IPS-20b (cell line): ENCODE results near the gene CCDC167.

Source experiments
- H3K27ac ChIP-seq: one replicate; pipeline ENCODE4 v1.5.1; 2013; ENCODE audit warnings: low read length
- H3K27me3 ChIP-seq: 2 replicates; pipeline ENCODE4 v1.6.1; 2013; ENCODE audit warnings: mild to moderate bottlenecking, low read length, inconsistent platforms; ENCODE audit not compliant: insufficient read depth
- H3K36me3 ChIP-seq: 2 replicates; pipeline ENCODE4 v1.6.1; 2013; ENCODE audit warnings: low read depth, mild to moderate bottlenecking, inconsistent platforms, low read length, moderate library complexity; ENCODE audit not compliant: insufficient read depth
- H3K4me1 ChIP-seq: 2 replicates; pipeline ENCODE4 v1.6.1; 2013; ENCODE audit warnings: mild to moderate bottlenecking, control low read depth, inconsistent platforms, low read length, moderate library complexity; ENCODE audit not compliant: insufficient read depth
- H3K4me3 ChIP-seq: 2 replicates; pipeline ENCODE4 v1.5.1; 2013; ENCODE audit warnings: mild to moderate bottlenecking, low read length, inconsistent platforms
- H3K9ac ChIP-seq: 2 replicates; pipeline ENCODE4 v1.6.1; 2013; ENCODE audit warnings: low read depth, mild to moderate bottlenecking, inconsistent platforms, low read length, moderate library complexity
- H3K9me3 ChIP-seq: 2 replicates; pipeline ENCODE4 v1.6.1; 2013; ENCODE audit warnings: mild to moderate bottlenecking, low read depth, low read length, inconsistent platforms; ENCODE audit not compliant: insufficient read depth

The CCDC167 gene

GRCh38 chr6:37499433-37500293 lies at the start of gene CCDC167:
CCDC167 (minus strand) TSS chr6:37499893; CDS start chr6:37499863, 30 bp downstream.
- peaks cover 26% of the 10 kb centered on the region; the same call in 1 of the 2 replicates for H3K27me3 ChIP-seq
- no peaks in the 10 kb centered on the region for H3K9me3 ChIP-seq
- H3K36me3 ChIP-seq, result no peaks in the 10 kb centered on the region
- peak within 1 kb of the TSS; percentile 84 for H3K4me3 ChIP-seq
- H3K4me1 ChIP-seq, result peaks cover 7% of the 10 kb centered on the region; the same call in 1 of the 2 replicates
- H3K27ac ChIP-seq, result peak within 1 kb of the TSS; percentile 32
- peak within 1 kb of the TSS; percentile 94 for H3K9ac ChIP-seq

- Histone ChIP-seq H3K27me3 (no peaks in the 10 kb centered on the region), H3K9ac (no peak overlapping the region), H3K4me3 (no peak overlapping the region), H3K27ac (no peak overlapping the region), H3K9me3 (no peaks in the 10 kb centered on the region), H3K4me1 (peaks cover 5% of the 10 kb centered on the region; the same call in 1 of the 2 replicates), H3K36me3 (no peaks in the 10 kb centered on the region)
Observed at GRCh38 chr6:37549154-37549553, 49.5 kb upstream of the CCDC167 start.

- Histone ChIP-seq H3K36me3 (no peaks in the 10 kb centered on the region), H3K4me3 (no peak overlapping the region), H3K9ac (no peak overlapping the region), H3K27ac (no peak overlapping the region), H3K27me3 (no peaks in the 10 kb centered on the region), H3K4me1 (0 out of 2 replicates have a peak, but pooled peaks cover 2% of the 10 kb centered on the region), H3K9me3 (no peaks in the 10 kb centered on the region)
Observed at GRCh38 chr6:37548067-37548674, 48.5 kb upstream of the CCDC167 start.

DNA sequence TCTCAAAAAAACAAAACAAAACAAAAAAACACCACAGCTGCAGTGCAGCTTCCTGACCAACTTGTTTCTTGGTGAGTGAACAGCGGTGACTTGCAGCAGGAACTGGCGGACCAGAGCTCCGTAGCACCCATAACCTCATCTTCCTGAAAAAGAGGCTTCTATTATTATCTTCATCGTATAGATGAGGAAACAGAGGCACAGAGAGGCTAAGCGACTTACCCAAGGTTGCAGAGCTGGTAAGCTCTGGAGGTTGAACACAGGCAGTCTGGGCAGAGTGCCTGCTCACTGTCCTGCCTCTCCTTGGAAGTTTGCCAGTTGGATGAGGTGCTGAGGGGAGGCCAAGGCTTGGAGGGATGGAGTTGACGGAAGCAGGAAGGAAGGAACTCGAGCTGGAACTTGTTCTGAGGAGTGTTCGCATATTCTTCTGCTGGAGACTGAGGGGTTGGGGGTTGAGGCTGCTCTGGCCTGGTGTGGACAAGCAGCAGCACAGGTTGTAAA lies 47.9 kb upstream of the CCDC167 start:
- Histone ChIP-seq H3K9ac (no peak overlapping the region), H3K27ac (no peak overlapping the region), H3K4me1 (0 out of 2 replicates have a peak, but pooled peaks cover 2% of the 10 kb centered on the region), H3K4me3 (no peak overlapping the region), H3K9me3 (no peaks in the 10 kb centered on the region), H3K36me3 (no peaks in the 10 kb centered on the region), H3K27me3 (no peaks in the 10 kb centered on the region)

DNA sequence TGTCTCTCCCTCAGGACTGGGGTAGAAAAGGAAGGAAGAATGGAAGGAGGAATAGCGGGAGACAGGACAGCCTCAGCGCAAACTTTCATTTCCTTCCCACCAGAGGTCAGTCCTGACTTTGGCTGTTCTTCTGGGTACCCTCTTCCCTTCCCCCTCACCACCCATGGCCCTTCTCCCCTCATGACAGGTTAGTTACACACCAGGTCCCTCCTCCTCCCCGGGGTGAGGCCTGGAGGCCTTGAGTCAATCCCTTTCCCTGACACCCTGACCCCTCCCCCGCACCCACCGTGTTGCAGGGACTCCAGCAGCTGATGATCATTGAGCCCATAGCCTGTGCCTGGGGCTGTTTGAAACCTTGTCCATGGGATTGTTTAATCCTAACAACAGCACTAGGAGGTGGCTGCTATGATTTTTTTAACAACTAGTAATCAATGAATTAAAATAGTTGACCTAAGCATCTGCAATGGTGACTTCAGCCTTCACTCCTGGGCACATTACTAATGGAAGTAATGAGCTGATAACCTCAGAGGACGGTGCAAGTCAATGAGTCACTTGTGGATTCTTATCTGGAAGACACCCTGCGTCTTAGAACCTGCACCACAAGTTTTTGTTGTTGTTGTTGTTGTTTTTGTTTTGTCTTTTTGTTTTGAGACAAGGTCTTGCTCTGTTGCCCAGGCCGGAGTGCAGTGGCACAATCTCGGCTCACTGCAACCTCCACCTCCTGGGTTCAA lies 46.6 kb upstream of the CCDC167 start:
- no peak overlapping the region for H3K9ac ChIP-seq
- H3K27me3 ChIP-seq, result no peaks in the 10 kb centered on the region
- no peaks in the 10 kb centered on the region for H3K9me3 ChIP-seq
- H3K4me3 ChIP-seq, result no peak overlapping the region
- no peaks in the 10 kb centered on the region for H3K36me3 ChIP-seq
- H3K4me1 ChIP-seq, result 0 out of 2 replicates have a peak, but pooled peaks cover 2% of the 10 kb centered on the region
- no peak overlapping the region for H3K27ac ChIP-seq

DNA sequence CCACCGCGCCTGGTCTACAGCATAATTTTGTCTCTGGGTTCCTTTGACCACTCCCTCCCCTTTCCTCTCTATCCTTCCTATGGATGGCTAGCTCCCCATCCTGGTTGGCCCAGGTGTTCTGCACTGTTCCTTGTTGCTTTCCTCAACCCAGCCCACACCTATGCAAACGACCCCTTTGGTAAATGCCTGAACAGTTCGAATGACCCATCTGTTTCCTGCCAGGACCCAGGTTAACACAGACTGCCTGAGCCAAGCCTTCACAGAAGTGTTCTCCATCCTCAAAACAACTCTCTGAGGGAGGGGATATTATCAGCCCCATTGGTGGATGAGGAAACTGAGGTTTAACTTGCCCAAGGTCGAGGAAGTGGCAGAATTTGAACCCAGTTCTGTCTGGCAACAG lies 44.8 kb upstream of the CCDC167 start:
- Histone ChIP-seq H3K9me3 (no peaks in the 10 kb centered on the region), H3K27me3 (no peaks in the 10 kb centered on the region), H3K4me1 (0 out of 2 replicates have a peak, but pooled peaks cover 2% of the 10 kb centered on the region), H3K27ac (no peak overlapping the region), H3K4me3 (no peak overlapping the region), H3K36me3 (no peaks in the 10 kb centered on the region), H3K9ac (no peak overlapping the region)

DNA sequence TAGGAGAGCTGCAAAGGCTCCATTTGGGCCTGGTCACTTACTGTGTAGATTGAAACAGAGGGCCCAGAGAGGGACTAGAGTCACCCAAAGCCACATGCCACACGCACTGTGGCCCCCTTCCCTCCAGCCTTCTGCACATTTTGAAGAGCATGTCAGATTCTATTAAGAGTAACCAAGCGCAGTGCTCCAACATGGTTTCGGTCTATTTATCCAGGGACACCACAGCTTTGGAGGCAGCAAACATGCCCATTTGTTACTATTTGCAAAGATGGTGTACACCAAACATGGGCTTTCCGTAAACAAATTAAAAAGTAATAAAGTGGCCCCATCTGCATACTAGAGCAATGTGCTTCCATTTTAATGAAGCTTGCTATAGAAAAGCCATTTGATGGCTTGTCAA lies 43.7 kb upstream of the CCDC167 start:
- Histone ChIP-seq H3K4me1 (0 out of 2 replicates have a peak, but pooled peaks cover 2% of the 10 kb centered on the region), H3K27me3 (peaks cover 9% of the 10 kb centered on the region)

DNA sequence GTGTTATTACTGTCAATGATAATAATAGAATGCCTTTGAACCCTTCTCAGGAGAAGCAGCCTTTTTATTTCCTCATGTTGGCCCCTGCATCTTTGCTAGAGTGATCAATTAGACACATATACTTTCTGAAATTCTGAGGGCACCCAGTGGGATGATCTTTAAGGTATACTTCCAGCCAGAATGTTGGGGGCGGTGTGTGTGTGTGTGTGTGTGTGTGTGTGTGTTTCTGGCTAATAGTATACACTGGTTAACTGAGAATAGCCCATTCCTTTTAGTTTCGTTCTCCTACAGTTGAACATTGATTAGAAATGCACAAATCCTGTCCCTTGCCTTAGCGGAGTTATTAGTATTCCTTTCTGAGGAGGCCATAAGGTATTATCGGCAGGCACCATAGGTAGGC lies 41.7 kb upstream of the CCDC167 start:
- no peak overlapping the region for H3K4me3 ChIP-seq
- peaks cover 29% of the 10 kb centered on the region for H3K27me3 ChIP-seq
- peaks cover 6% of the 10 kb centered on the region; the same call in 1 of the 2 replicates for H3K4me1 ChIP-seq
- H3K27ac ChIP-seq, result no peak overlapping the region
- no peaks in the 10 kb centered on the region for H3K36me3 ChIP-seq
- no peak overlapping the region for H3K9ac ChIP-seq
- no peaks in the 10 kb centered on the region for H3K9me3 ChIP-seq

More for the DNA sequence above, 43.7 kb upstream of the CCDC167 start:
- no peak overlapping the region for H3K27ac ChIP-seq
- H3K9ac ChIP-seq, result no peak overlapping the region
- no peak overlapping the region for H3K4me3 ChIP-seq
- no peaks in the 10 kb centered on the region for H3K9me3 ChIP-seq
- H3K36me3 ChIP-seq, result no peaks in the 10 kb centered on the region

DNA sequence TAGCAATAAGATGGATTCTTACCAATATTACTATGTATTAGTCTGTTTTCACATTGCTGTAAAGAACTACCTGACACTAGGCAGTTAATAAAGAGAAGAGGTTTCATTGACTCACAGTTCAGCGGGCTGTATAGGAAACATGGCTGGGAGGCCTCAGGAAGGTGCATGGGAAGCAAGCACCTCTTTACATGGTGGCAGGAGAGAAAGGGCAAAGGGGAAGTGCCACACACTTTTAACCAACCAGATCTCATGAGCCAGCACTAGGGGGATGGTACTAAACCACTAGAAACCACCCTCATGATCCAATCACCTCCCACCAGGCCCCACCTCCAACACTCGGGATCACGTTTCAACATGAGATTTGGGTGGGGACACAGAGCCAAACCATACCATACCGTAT lies 40.7 kb upstream of the CCDC167 start:
- H3K9ac ChIP-seq, result no peak overlapping the region
- H3K27ac ChIP-seq, result no peak overlapping the region

DNA sequence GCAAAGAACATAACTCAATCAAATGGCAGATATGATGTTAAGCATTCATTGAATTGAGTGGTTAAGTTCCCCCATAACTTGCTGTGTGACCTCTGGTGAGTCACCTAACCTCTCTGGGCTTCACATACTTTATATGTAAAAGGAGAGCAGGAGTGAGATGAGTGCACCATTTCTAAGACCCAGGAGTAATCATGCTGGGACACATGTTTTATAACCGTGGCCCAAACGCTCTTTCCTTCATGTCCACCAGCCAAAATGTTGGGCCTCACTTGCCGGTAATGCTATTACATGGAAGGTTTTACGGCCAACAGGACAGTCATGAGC lies 40.3 kb upstream of the CCDC167 start:
- peaks cover 42% of the 10 kb centered on the region for H3K27me3 ChIP-seq
- H3K9me3 ChIP-seq, result no peaks in the 10 kb centered on the region
- no peak overlapping the region for H3K27ac ChIP-seq
- H3K9ac ChIP-seq, result no peak overlapping the region
- H3K4me1 ChIP-seq, result peaks cover 3% of the 10 kb centered on the region; the same call in 1 of the 2 replicates
- H3K36me3 ChIP-seq, result no peaks in the 10 kb centered on the region
- H3K4me3 ChIP-seq, result no peak overlapping the region

More for the DNA sequence above, 40.7 kb upstream of the CCDC167 start:
- Histone ChIP-seq H3K4me1 (peaks cover 3% of the 10 kb centered on the region; the same call in 1 of the 2 replicates), H3K9me3 (no peaks in the 10 kb centered on the region), H3K27me3 (peaks cover 38% of the 10 kb centered on the region), H3K36me3 (no peaks in the 10 kb centered on the region), H3K4me3 (no peak overlapping the region)
